K562 (cell line): Measurements from ENCODE around the gene ATF6B.

Source experiments
- CTCF ChIP-seq, 3 experiments: IDR thresholded peaks in 2 of 3; conservative IDR thresholded peaks in 1 of 3; 2 replicates each; pipeline ENCODE4 v1.5.1; 2011 to 2012; ENCODE audit warnings: low read length in 3 of 3, mild to moderate bottlenecking in 3 of 3, control low read depth in 2 of 3, improper control_type of control experiment in 1 of 3, inconsistent platforms in 1 of 3, low read depth in 1 of 3, mixed read lengths in 1 of 3, moderate library complexity in 1 of 3; ENCODE audit not compliant: insufficient read depth in 2 of 3
- EZH2 ChIP-seq: IDR thresholded peaks from 2 replicates; pipeline ENCODE4 v1.6.1; 2012; ENCODE audit warnings: low read depth, mild to moderate bottlenecking, inconsistent platforms, low read length, borderline replicate concordance
- GABPB1 ChIP-seq: sonication (generic); formaldehyde crosslinking; IDR thresholded peaks from 2 replicates; pipeline ENCODE4 v1.8.0; 2022; ENCODE audit warnings: mild to moderate bottlenecking, missing genetic modification reagents
- NCOA1 ChIP-seq: fragments of 450-650 bp; IDR thresholded peaks from 2 replicates; pipeline ENCODE4 v1.6.1; 2016; ENCODE audit warnings: low read depth
- POLR2A ChIP-seq: fragments of 450-650 bp; conservative IDR thresholded peaks from 2 replicates; pipeline ENCODE4 v1.6.1; 2016
- THAP7 ChIP-seq: fragments of 250-450 bp; sonication (Bioruptor Pico); IDR thresholded peaks from 2 replicates; pipeline ENCODE4 v1.5.0; 2021
- USF2 ChIP-seq: sonication (generic); formaldehyde crosslinking; IDR thresholded peaks from 2 replicates; pipeline ENCODE4 v1.5.0; 2020; ENCODE audit warnings: missing genetic modification reagents
- YY1 ChIP-seq, 3 experiments: IDR thresholded peaks; 2 replicates each; pipeline ENCODE4 v1.6.1; 2011; ENCODE audit warnings: low read length in 2 of 3, mild to moderate bottlenecking in 2 of 3, moderate library complexity in 2 of 3, borderline replicate concordance in 1 of 3, control low read depth in 1 of 3, low read depth in 1 of 3; ENCODE audit not compliant: insufficient read depth in 3 of 3, insufficient replicate concordance in 2 of 3, control insufficient read depth in 1 of 3, insufficient read length in 1 of 3; ENCODE audit errors: extremely low read depth in 1 of 3
- ZBTB26 ChIP-seq: fragments of 450-650 bp; formaldehyde crosslinking; IDR thresholded peaks from 2 replicates; pipeline ENCODE4 v1.4.0; 2022; ENCODE audit warnings: missing genetic modification characterization
- TF ChIP-seq, protein P1 (sequence below): sonication (generic); formaldehyde crosslinking; IDR thresholded peaks from 2 replicates; pipeline ENCODE4 v1.8.0; 2022; ENCODE audit warnings: missing genetic modification reagents, mild to moderate bottlenecking, borderline replicate concordance
- TF ChIP-seq, protein P2 (sequence below): fragments of 150-350 bp; IDR thresholded peaks from 2 replicates; pipeline ENCODE4 v1.6.1; 2014; ENCODE audit warnings: low read depth, mild to moderate bottlenecking, low read length, borderline replicate concordance

- TF ChIP-seq GABPB1 (CRISPR knock-in tag), result no peak
- no peak for TF ChIP-seq NCOA1
- no peak for TF ChIP-seq CTCF (IDR thresholded peaks at IDR 0.05 in 2 of 3, conservative IDR thresholded peaks at IDR 0.05 in 1 of 3; ENCODE audit: insufficient read depth in 2 of 3, low read depth in 1 of 3, low read length in 3 of 3)
- TF ChIP-seq YY1 (IDR thresholded peaks at IDR 0.05; ENCODE audit: borderline replicate concordance in 1 of 3, control insufficient read depth in 1 of 3, extremely low read depth in 1 of 3, insufficient read depth in 3 of 3, insufficient read length in 1 of 3, insufficient replicate concordance in 2 of 3, low read depth in 1 of 3, low read length in 2 of 3), result no peak
- no peak for TF ChIP-seq USF2 (CRISPR knock-in tag)
- TF ChIP-seq THAP7 (CRISPR knock-in tag), result no peak
- TF ChIP-seq, protein P1, sequence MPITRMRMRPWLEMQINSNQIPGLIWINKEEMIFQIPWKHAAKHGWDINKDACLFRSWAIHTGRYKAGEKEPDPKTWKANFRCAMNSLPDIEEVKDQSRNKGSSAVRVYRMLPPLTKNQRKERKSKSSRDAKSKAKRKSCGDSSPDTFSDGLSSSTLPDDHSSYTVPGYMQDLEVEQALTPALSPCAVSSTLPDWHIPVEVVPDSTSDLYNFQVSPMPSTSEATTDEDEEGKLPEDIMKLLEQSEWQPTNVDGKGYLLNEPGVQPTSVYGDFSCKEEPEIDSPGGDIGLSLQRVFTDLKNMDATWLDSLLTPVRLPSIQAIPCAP (CRISPR knock-in tag), result no peak
- TF ChIP-seq, protein P2, sequence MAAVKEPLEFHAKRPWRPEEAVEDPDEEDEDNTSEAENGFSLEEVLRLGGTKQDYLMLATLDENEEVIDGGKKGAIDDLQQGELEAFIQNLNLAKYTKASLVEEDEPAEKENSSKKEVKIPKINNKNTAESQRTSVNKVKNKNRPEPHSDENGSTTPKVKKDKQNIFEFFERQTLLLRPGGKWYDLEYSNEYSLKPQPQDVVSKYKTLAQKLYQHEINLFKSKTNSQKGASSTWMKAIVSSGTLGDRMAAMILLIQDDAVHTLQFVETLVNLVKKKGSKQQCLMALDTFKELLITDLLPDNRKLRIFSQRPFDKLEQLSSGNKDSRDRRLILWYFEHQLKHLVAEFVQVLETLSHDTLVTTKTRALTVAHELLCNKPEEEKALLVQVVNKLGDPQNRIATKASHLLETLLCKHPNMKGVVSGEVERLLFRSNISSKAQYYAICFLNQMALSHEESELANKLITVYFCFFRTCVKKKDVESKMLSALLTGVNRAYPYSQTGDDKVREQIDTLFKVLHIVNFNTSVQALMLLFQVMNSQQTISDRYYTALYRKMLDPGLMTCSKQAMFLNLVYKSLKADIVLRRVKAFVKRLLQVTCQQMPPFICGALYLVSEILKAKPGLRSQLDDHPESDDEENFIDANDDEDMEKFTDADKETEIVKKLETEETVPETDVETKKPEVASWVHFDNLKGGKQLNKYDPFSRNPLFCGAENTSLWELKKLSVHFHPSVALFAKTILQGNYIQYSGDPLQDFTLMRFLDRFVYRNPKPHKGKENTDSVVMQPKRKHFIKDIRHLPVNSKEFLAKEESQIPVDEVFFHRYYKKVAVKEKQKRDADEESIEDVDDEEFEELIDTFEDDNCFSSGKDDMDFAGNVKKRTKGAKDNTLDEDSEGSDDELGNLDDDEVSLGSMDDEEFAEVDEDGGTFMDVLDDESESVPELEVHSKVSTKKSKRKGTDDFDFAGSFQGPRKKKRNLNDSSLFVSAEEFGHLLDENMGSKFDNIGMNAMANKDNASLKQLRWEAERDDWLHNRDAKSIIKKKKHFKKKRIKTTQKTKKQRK, result no peak
- TF ChIP-seq ZBTB26 (CRISPR knock-in tag), result no peak
- TF ChIP-seq EZH2, result no peak
- TF ChIP-seq POLR2A, result no peak
These were observed 20.6 kb downstream of the ATF6B start for GRCh38 chr6:32107406-32107805.
